Large intestine (tissue), 3 donors: ENCODE measurements around the gene SELENOM. TPM values are rescaled to one million over a fixed set of nuclear protein-coding genes. Genes with fewer than 3 reads are reported as not detected.

Experiments
- DNase-seq, 2 donors: peaks; one replicate each; pipeline versions ENCODE4 v3.0.0 to v3.0.0-alpha.2; 2013
- H3K27ac ChIP-seq: one replicate; pipeline ENCODE4 v1.5.1; 2013; ENCODE audit warnings: low read length
- H3K27me3 ChIP-seq: 2 replicates; pipeline ENCODE4 v1.6.1; 2013; ENCODE audit warnings: low read length; ENCODE audit not compliant: control insufficient read depth, insufficient read depth
- H3K36me3 ChIP-seq: 2 replicates; pipeline ENCODE4 v1.6.1; 2013; ENCODE audit warnings: low read length; ENCODE audit not compliant: control insufficient read depth, insufficient read depth
- H3K4me1 ChIP-seq: one replicate; pipeline ENCODE4 v1.6.1; 2013; ENCODE audit warnings: low read length; ENCODE audit not compliant: control insufficient read depth, insufficient read depth
- H3K4me3 ChIP-seq: one replicate; pipeline ENCODE4 v1.5.1; 2013; ENCODE audit warnings: low read length
- H3K9me3 ChIP-seq: one replicate; pipeline ENCODE4 v1.6.1; 2013; ENCODE audit warnings: mild to moderate bottlenecking, low read depth, low read length, moderate library complexity; ENCODE audit not compliant: control insufficient read depth
- WGBS: methylation state at CpG from one replicate; pipeline ENCODE4 v1.1.5; 2013; ENCODE audit warnings: low lambda C conversion rate; ENCODE audit not compliant: insufficient coverage; 5-methylcytosine and 5-hydroxymethylcytosine counted together
- polyA plus RNA-seq: library from polyadenylated mRNA; unstranded; fragments of 120-200 nt; gene quantifications from one replicate; pipeline ENCODE4 v1.2.1, GENCODE V29; 2013

Gene SELENOM
- polyA plus RNA-seq, 1 donor: 52.7 TPM

GRCh38 chr22:31143537-31143936 lies 36.2 kb upstream of the SELENOM start:
- no peak for DNase-seq
- Histone ChIP-seq H3K4me1 (no peaks in the 10 kb centered on the region), H3K9me3 (peaks cover 2% of the 10 kb centered on the region), H3K4me3 (no peak overlapping the region), H3K27ac (no peak overlapping the region), H3K36me3 (no peaks in the 10 kb centered on the region), H3K27me3 (peaks cover 21% of the 10 kb centered on the region)
- WGBS: no CpG with 5 or more reads among the region's 3 CpGs

- Histone ChIP-seq H3K4me3 (no peak overlapping the region), H3K27me3 (peaks cover 21% of the 10 kb centered on the region), H3K27ac (no peak overlapping the region), H3K9me3 (peaks cover 2% of the 10 kb centered on the region), H3K36me3 (no peaks in the 10 kb centered on the region), H3K4me1 (no peaks in the 10 kb centered on the region)
- WGBS: no CpG with 5 or more reads among the region's 3 CpGs
- no peak for DNase-seq
Observed at GRCh38 chr22:31143038-31143437, 35.7 kb upstream of the SELENOM start.

- no CpG with 5 or more reads among the region's 4 CpGs for WGBS
- no peak for DNase-seq
- Histone ChIP-seq H3K27me3 (peaks cover 21% of the 10 kb centered on the region), H3K4me1 (no peaks in the 10 kb centered on the region), H3K27ac (no peak overlapping the region), H3K36me3 (no peaks in the 10 kb centered on the region), H3K4me3 (no peak overlapping the region), H3K9me3 (peaks cover 2% of the 10 kb centered on the region)
Observed at GRCh38 chr22:31142285-31142684, 34.9 kb upstream of the SELENOM start.

- H3K27ac ChIP-seq: no peak overlapping the region
- peaks cover 2% of the 10 kb centered on the region for H3K9me3 ChIP-seq
- no peaks in the 10 kb centered on the region for H3K4me1 ChIP-seq
- no peak overlapping the region for H3K4me3 ChIP-seq
- DNase-seq: no peak
- no peaks in the 10 kb centered on the region for H3K36me3 ChIP-seq
- peaks cover 21% of the 10 kb centered on the region for H3K27me3 ChIP-seq
- WGBS: 75% methylated on average over 1 of the region's 2 CpGs
Observed at GRCh38 chr22:31141551-31141950, 34.2 kb upstream of the SELENOM start.

GRCh38 chr22:31140746-31141145 lies 33.4 kb upstream of the SELENOM start:
- no peak for DNase-seq
- H3K27ac ChIP-seq: no peak overlapping the region
- WGBS: no CpG with 5 or more reads among the region's 5 CpGs
- no peaks in the 10 kb centered on the region for H3K36me3 ChIP-seq
- H3K4me1 ChIP-seq: no peaks in the 10 kb centered on the region
- H3K4me3 ChIP-seq: no peak overlapping the region
- peaks cover 21% of the 10 kb centered on the region for H3K27me3 ChIP-seq
- peaks cover 2% of the 10 kb centered on the region for H3K9me3 ChIP-seq

- peaks cover 2% of the 10 kb centered on the region for H3K9me3 ChIP-seq
- no peak within 1 kb of the TSS for H3K27ac ChIP-seq
- H3K36me3 ChIP-seq: no peaks in the 10 kb centered on the region
- DNase-seq: no peak
- no CpG with 5 or more reads among the region's 24 CpGs for WGBS
- no peak within 1 kb of the TSS for H3K4me3 ChIP-seq
- H3K27me3 ChIP-seq: peaks cover 21% of the 10 kb centered on the region
- H3K4me1 ChIP-seq: no peaks in the 10 kb centered on the region
Observed at GRCh38 chr22:31139866-31140716, 32.7 kb upstream of the SELENOM start, which contains the start of gene PLA2G3. PLA2G3 (minus strand) TSS chr22:31140508; CDS start chr22:31140354, 154 bp downstream.

- no CpG with 5 or more reads among the region's 3 CpGs for WGBS
- no peak overlapping the region for H3K27ac ChIP-seq
- H3K27me3 ChIP-seq: peaks cover 21% of the 10 kb centered on the region
- H3K4me1 ChIP-seq: no peaks in the 10 kb centered on the region
- no peaks in the 10 kb centered on the region for H3K36me3 ChIP-seq
- no peak for DNase-seq
- H3K4me3 ChIP-seq: no peak overlapping the region
- H3K9me3 ChIP-seq: no peaks in the 10 kb centered on the region
Observed at GRCh38 chr22:31139066-31139465, 31.7 kb upstream of the SELENOM start.

- Histone ChIP-seq H3K27me3 (peaks cover 21% of the 10 kb centered on the region), H3K4me3 (no peak overlapping the region), H3K27ac (no peak overlapping the region), H3K9me3 (no peaks in the 10 kb centered on the region), H3K36me3 (peaks cover 5% of the 10 kb centered on the region), H3K4me1 (no peaks in the 10 kb centered on the region)
- no CpG with 5 or more reads among the region's 10 CpGs for WGBS
- no peak for DNase-seq
Observed at GRCh38 chr22:31138126-31138525, 30.8 kb upstream of the SELENOM start.

- peaks cover 5% of the 10 kb centered on the region for H3K36me3 ChIP-seq
- no CpG with 5 or more reads among the region's 10 CpGs for WGBS
Observed at GRCh38 chr22:31137721-31138120, 30.4 kb upstream of the SELENOM start.

GRCh38 chr22:31136711-31137110 lies 29.3 kb upstream of the SELENOM start:
- H3K4me1 ChIP-seq: no peaks in the 10 kb centered on the region
- DNase-seq: no peak
- no peaks in the 10 kb centered on the region for H3K9me3 ChIP-seq
- peaks cover 5% of the 10 kb centered on the region for H3K36me3 ChIP-seq
- no CpG with 5 or more reads among the region's 16 CpGs for WGBS
- H3K27me3 ChIP-seq: peaks cover 21% of the 10 kb centered on the region
- no peak overlapping the region for H3K4me3 ChIP-seq
- no peak overlapping the region for H3K27ac ChIP-seq

More at GRCh38 chr22:31137721-31138120, 30.4 kb upstream of the SELENOM start:
- Histone ChIP-seq H3K9me3 (no peaks in the 10 kb centered on the region), H3K27me3 (peaks cover 21% of the 10 kb centered on the region), H3K27ac (no peak overlapping the region), H3K4me1 (no peaks in the 10 kb centered on the region), H3K4me3 (no peak overlapping the region)
- no peak for DNase-seq

- H3K27me3 ChIP-seq: peaks cover 21% of the 10 kb centered on the region
- no peak overlapping the region for H3K27ac ChIP-seq
- H3K4me3 ChIP-seq: no peak overlapping the region
- WGBS: no CpG with 5 or more reads among the region's 9 CpGs
- no peak for DNase-seq
- H3K36me3 ChIP-seq: peaks cover 5% of the 10 kb centered on the region
- no peaks in the 10 kb centered on the region for H3K9me3 ChIP-seq
- no peaks in the 10 kb centered on the region for H3K4me1 ChIP-seq
Observed at GRCh38 chr22:31136155-31136554, 28.8 kb upstream of the SELENOM start.
